Hematopoietic multipotent progenitor cell treated with erythropoietin and hydrocortisone succinate and interleukin-3 and kit ligand, for 15 days (in vitro differentiated cells): Measurements from ENCODE around the gene RIPK1.
A peak's percentile ranks its signal among the peaks of the same experiment; 100 is the strongest.

Experiments
- DNase-seq: peaks from one replicate; pipeline ENCODE4 v3.0.0-alpha.2; 2015; ENCODE audit warnings: low spot score

Gene RIPK1

DNA sequence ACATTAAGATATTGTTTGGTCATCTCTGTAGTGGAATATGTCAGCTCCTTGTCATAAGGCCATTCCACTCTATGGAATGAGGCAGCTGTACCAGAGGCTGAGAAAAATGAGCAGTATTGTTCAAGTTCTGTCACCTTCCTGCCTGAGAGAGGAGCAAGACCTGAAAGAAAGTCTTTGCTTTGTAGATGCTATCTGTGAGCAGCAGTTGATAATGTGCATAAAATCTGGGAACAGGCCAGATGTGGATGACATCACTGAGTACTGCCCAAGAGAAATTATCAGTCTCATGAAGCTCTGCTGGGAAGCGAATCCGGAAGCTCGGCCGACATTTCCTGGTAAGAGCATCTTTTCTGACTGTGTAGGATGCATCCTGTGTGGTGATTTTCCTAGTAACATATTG is 16.8 kb downstream of the RIPK1 start:
- DNase-seq = no peak

DNA sequence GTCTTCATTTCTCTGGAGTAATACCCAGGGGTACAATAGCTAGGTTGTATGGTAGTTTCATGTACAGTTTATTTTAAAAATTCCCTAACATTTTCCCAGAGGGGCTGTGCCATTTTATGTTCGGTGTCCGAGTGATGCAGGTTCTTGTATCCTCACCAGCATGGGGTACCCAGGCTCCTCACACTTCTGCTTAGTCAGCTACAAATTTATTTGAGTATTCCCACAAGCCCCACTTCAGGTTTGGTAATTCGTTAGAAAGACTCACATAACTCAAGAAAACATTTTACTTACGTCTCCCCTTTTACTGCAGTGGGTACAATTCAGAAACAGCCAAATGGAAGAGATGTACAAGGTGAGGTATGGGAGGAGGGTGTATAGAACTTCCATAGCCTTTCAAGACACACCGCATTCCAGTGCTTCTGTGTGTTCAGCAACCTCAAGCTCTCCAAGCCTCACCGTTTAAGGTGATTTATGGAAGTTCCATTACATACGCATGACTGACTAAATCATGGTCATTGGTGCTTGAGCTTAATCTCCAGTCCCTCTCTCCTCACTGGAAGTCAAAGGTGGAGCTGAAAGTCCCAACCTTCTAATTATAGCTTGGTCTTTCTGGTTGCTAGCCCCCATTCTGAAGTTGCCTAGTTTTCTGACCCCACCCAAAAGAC is 18.1 kb downstream of the RIPK1 start:
- DNase-seq = no peak

DNA sequence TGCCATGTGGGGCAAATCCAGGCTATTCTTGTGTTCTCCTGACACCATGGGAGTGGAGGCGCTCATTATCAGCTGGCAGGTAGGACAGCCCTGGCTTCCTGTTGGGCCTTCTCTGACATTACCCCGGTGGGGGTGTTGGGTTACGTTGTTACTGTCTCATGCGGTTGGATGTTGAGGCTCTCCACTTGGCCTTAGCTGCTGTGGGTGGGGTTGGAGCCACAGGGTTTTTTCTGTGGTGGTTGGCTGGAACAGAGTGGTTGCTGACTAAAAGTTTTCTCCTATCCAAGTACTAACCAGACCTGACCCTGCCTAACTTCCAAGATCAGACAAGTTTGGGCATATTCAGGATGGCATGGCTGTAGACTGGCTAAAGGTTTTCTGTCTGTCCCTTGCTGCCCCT is 20.2 kb downstream of the RIPK1 start:
- DNase-seq = no peak

DNA sequence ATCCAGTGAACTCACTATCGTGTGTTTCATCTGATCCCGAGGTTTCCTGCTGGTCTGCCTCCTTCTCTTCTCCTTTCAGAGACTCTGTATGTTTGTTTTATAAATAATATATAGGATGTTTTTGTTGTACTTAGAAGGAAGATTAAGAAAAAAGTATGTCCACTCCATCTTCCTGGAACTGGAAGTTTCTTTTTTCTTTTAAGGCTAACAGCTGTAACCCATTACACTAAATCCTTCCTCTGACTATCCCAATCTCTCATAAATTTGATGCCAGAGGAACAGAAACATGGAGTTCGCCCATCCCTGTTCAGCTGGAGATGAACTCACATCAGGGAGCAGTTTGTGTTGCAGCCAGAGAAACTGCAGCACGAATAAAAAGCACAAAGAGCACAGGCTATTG is 20.7 kb downstream of the RIPK1 start:
- no peak for DNase-seq

DNA sequence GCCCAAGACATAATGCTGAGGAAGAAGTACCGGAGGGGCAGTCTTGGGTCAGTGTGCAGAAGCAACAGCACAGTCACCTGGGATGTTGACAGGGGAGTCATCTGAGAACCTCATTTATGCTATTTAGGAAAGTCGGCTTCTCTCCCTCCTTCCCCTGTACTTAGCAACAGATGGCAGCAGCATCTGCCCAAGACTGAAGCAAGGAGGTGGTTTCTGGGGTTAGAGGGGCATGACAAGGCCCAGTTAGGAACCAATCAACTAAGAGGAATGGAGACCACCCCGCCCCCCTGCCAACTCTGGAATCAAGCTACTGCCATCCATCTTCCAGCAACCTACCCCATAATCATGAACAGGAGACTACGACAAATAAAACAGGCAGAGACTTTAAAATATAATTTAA is 21.7 kb downstream of the RIPK1 start:
- DNase-seq = no peak

DNA sequence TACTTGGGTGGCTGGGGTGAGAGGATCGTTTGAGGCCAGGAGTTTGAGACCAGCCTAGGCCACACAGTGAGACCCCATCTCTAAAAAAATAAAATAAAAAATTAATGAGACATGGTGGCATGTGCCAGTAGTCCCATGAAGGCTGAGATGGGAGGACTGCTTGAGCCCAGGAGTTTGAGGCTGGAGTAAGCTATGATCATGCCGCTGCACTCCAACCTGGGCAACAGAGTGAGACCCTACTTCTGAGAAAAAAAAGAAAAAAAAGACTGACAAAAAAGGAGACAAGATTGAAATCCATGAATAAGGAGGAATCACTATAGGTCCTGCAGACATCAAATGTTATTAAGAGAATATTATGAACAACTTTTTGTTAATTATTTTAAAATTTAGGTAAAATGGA is 26.5 kb downstream of the RIPK1 start:
- DNase-seq = no peak

DNA sequence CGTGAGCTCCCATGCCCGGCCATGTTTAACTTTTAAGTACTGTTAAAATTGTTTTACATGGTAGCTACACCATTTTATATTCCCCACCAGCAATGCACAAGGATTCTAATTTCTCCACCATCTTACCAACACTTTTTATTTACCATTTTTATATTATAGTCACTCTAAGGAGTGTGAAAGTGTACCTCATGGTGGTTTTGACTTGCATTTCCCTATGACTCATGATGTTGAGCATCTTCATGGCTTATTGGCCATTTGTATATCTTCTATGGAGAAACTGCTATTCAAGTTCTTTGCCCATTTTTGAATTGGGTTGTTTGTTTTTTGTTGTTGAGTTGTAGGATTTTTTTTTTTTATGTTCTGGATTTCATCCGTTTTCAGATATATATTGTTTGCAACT is 34.6 kb downstream of the RIPK1 start:
- DNase-seq = no peak

DNA sequence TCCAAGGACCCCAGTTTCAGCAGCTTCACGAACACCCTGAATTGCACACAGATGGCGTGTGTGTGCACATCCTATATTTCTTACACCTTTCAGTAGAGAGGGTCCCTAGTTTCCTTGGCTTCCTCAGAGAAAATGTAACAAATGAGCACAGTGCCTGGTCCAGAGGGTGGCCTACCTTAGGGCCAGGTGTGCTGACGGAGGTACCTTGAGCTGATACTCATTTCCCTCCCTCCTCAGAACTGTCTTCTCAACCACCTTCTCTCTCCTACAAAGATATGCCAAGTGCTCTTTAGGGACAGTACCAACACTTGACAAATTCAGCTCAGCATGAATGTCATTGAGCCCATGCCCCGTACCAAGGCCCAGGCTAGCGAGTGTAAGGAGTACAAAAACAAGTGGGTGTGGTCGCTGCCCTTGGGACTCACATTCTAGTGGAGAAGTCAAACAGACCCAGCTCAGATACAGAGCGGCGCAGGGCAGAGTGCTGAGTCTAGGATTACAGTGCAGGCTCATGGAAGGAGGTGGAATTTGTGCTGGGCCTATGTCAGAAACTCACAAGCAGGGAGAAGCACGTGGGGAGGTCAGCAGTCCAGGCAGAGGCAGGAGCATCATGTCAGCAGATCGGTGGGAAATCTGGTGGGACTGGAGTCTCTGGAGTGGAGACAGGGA is 40.6 kb downstream of the RIPK1 start:
- no peak for DNase-seq

DNA sequence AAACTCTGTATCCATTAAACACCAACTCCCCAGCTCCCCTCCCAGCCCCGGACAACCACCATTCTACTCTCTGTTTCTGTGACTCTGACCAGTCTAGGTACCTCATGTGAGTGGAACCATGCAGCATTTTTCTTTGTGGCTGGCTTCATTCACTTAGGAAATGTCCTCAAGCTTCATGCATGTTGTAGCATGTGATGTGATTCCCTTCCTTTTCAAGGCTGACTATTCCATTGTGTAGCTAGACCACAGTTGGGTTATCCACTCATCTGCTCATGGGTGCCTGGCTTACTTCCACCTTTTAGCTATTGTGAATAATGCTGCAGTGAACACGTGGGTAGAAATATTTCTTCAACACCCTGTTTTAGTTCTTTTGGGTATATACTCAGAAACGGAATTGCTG is 41.5 kb downstream of the RIPK1 start:
- DNase-seq = no peak

DNA sequence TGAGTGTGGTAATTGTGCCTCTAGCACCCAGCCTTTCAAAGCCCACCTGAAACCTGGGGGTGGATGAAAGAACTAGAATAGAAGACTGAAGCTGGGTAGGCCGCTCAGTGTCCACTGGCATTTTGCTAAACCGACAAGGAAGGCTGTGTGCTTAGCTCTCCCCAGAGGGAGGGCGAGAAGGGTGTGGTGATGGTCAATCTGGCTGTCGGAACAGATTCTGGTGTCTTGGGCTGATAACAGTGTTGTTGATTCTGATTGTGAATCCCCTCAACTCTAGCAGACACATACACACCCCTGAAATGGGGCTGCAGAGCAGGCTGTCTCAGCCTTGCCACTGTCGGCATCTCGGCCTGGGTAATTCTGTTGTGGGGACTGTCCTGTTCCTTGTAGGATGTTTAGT is 46.1 kb downstream of the RIPK1 start:
- no peak for DNase-seq

DNA sequence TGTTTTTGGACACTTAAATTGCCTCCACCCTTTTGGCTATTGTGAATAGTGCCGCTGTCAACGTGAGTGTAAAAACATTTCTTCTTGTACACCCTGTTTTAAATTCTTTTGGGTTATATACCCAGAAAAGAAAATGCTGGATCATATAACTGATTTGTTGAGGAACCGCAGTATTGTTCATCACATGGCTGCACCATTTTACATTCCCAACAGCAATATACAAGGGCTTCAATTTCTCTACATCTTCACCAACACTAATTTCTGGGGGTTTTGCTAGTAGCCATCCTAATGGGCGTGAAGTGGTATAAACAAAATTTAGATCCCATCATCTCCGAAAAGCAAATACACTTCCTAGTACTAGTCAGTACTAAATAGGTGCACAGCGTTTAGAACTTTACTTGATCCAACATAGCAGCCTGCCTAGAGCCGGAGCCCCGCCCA is 49.6 kb downstream of the RIPK1 start:
- no peak for DNase-seq

DNA sequence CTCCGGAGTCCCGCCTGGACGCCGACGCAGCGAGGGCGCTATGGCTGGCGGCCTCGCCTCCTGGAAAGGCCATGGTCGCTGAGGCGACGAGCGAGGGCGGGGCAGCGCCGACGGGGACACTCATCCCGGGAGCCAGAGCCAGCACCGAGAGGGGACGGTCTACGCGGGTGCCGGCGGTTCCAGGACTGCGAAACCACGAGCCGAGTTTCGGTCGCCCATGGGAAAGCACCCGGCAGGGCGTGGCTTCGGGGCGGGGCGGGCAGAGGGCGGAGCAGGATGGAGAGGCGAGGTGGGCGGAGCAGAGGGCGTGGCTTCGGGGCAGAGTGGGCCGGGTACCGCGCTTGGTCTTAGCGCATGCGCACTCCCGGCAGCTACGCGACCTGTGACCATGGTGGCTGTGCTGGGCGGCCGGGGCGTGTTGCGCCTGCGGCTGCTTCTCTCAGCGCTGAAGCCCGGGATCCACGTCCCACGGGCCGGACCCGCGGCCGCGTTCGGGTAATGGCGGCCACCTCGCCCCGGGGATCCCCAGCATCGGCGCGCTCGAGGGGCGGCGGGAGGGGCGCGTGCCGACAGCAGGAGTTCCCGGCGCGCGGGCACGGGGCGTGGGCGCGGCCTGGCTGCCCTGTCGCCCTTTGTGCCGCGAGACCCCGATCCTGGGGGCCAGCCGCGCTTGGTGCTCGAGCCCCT is 50.2 kb downstream of the RIPK1 start, which contains the start of gene BPHL:
BPHL (plus strand) TSS at position 359 of the 687 bp plus-strand sequence; CDS start at position 389, 30 bp downstream.
- peak; percentile 97 for DNase-seq

DNA sequence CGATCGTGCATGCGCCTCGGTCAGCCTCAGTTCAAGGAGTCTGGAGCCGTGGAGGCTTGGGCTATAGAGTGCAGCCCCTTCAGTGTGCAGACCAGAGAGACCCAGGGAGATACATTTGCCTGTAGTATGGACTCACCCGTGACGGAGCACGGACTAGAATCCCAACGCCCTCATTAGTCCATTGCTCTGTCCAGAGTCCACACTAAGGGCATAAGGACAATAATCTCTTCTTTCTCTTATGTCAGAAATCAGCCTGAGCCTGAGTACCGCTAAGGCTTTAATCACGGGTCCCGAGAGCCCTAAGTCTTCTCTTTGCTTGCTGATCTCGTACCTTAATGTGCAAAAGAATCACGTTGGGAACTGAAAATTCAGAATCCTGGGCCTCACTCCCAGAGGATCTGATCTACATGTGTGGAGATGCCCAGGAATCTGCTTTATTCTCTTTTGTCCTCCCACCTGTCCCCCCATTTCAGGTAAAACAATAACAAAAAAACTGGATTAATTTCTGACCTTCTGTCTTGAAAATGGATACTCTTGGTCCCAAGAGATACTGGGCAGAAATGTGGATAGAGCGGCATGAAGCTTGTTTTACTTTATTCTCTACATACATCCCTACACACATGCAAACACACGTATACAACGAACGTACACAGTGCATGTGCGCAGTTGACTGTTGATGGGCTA is 50.9 kb downstream of the RIPK1 start:
- DNase-seq = peak; percentile 14

DNA sequence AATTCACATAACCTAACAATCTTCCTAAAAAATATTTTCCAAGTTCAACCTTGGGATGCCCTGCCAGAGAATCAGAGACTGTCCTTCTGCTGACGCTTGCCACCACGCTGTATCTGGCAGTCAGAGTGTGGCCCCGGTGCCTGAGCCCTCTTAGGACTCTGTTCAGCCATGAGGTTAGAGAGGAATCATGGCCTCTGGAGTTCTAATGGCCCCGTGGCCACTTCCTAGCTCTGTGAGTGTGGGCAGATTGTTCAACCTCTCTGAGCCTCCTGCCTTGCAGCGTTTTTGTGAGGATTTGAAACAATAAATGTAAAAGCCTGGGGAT is 52.4 kb downstream of the RIPK1 start:
- DNase-seq = no peak

DNA sequence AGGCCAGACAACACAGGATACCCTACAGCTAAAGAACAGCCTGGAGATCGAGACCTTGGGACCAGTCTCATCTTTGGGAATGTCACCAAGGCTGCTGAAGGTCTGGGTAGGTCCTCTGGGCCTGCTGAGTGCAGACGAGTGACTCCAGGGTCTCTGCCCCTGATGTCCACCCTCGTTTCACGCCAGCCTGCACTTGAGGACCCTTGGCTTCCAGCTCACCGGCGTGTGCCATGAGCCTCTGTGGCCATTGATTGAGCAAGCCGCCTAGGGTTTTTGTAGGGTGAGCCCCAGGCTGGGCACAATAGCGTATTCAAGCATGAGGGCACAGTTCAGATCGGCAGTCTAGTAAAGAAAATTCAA is 54.5 kb downstream of the RIPK1 start:
- no peak for DNase-seq

DNA sequence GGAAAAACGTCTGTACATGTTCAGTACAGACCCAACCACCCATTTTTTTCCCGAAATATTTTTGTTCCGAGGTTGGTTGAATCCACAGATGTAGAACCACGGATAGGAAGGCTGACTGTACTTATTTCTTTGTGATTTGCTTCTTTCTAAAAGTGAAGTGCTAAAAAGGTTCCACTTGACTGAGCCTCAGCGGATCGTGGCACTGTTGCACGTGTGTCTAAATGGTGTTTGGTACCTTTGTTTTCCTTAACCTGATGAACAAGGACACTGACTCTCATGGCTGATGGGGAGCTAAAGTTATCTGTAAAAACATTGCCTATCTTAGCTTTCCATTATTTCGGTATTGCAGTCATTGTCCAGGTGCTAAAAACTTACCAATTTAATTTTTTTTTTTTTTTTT is 56.4 kb downstream of the RIPK1 start:
- DNase-seq = no peak

DNA sequence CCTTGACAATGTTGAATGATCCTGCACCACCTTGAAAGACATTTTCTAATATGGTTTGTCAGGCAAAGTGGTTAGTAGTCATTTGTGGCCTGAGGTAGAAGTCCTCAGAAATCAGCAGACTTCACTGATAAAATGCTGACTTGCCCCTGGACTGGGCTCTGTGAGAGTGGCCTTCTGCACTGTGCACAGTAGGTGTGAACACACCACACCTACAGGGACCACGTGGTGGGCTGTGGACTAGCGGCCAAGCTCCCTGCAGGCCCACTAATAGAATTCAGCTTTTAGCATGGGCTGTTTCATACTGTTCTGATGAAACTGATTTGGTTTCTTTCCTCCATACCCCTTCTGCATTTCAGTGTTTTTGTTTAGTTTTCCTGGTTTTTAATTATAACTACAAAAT is 57.5 kb downstream of the RIPK1 start:
- DNase-seq = no peak

DNA sequence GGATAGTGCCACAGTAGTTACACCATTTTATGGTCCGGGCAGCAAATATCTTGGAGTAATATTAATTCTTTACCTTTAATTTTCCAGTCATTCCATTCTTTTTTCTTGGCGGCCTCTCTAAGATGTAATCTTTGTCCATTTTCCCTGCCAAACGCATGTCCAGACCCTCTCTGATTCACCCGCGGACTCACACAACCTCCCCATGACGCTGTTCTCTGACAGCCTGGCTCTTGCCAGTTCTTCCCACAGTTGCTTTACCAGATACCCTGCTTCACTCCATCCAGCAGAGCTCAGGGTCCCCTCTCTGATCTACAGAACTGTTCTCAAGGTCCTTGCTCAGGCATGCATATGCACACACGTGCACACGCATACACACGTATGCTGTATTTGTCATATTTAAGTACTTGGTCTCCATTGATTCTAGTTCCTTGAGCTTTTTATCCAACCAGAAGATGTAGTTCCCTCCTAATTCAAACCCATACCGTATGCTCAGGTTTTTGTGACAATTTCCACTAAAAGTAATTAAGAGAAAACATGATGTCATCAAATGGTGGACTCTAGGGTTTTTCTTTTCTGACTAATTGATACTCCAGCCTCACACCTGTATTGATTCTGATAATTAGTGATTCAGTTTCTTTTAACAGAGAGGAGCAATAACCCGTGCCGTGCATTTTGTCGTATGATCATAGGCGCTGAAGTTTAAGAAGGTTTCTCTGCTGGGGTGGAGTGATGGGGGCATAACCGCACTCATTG is 60.2 kb downstream of the RIPK1 start:
- DNase-seq = no peak

DNA sequence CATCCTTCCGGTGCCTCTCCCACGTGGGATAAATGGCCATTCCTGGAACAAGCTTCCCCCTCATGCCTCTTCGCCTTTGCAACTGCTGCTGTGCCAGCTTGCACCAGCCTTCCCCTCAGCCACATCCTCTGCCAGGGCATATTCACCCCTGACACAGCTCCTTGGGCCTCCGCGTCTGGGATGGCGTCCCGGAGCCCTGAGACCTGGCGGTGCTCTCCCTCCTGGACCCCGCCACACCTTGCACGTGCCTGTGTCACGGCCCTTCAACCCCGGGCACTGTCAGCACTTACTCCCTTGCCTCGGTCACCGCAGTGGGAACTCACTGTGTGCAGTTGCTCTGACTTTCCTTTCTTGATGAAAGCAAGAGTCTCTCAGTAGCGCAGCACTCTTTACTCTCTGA is 63.4 kb downstream of the RIPK1 start:
- no peak for DNase-seq

DNA sequence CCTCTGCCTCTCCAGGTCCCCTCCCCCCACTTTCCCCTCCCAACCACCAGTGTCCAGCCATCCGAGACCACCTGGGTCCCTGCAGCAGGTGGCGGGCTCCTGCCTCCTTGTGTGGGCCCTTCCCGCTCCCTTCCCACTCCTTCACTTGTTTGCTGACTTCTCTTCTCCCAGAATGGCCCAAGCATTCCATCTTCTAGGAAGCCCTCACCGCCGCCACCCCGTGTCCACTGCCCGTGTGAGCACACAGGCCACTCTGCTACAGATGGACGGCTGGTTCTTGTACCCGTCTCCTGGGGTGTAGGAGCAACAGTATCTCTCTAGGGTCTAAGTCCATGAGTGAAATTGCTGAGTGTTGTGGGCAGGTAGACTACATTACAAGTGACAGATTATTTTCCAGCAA is 65.2 kb downstream of the RIPK1 start:
- no peak for DNase-seq

DNA sequence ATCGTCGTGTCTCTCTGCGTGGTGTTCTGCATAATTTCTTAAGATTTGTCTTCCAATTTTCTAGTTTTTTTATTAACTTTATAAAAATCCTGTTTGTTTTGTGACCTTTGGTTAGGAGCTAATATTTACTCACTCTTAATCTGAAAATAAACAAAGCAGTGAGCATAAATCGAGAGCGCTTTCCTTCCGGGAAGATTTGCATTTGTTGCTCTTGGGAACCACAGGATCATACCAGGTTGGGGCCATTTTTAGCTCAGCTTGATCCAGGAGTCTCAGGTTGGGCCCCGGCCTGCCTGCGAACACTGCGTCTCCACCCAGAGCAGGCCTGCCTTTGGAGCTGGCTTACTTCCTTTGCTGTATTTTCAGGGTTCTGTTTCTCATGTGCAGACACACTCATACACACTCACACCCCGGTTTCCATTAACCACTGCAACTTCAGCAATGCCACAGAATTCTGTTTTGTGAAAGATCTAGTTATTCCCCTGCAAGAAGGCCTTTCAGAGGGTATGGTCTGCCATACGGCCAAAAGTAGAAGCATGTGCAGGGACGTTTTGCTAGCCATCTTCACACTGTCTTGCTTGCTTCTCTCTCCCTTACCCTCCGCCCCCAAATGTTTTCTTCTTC is 67.5 kb downstream of the RIPK1 start:
- DNase-seq = no peak
